Left cardiac atrium (tissue), 4 donors: Measurements from ENCODE around the gene ANKRD33. TPM values are rescaled to one million over a fixed set of nuclear protein-coding genes. Genes with fewer than 3 reads are reported as not detected.
A peak's percentile ranks its signal among the peaks of the same experiment; 100 is the strongest.

ENCODE experiments used
- ATAC-seq, 2 donors: fragments of 200-7000 bp; cut with Tn5 transposase; one replicate each; pipeline ENCODE4 v1.9.1; 2020; ENCODE audit warnings: mild to moderate bottlenecking in 2 of 2, moderate library complexity in 2 of 2
- DNase-seq: peaks from one replicate; pipeline ENCODE4 v3.0.0-alpha.2; 2020
- intact Hi-C, 2 donors: fragments of 100-400 bp; cut with DNase I; formaldehyde crosslinking; loops; one replicate each; pipeline versions ENCODE4 v1.14.1 to v1.15.1; 2022 to 2023
- total RNA-seq, 2 donors: library from RNA; stranded (reverse); fragmentation: NEBNext Ultra II Directional; extraction: Animal tissue kit (Norgen Biotek cat#: 25700); gene quantifications; one replicate each; pipeline ENCODE4 v1.2.1, GENCODE V29; 2021
- donor health status: DM: no; HTN: yes; CAD: no.
- donor health status: DM: no; HTN: yes; CAD: no; lungs with severe emphysema.
- donor health status: DM: yes; HTN: yes; CAD: no.
- donor health status: Dilated cardiomyopathy.

Gene ANKRD33
- total RNA-seq, 2 donors from 2014 or later: not detected

- intact Hi-C loops: no loop called here
- ATAC-seq: no peak
- peak; percentile 8 for DNase-seq
These were observed 5.9 kb downstream of the ANKRD33 start for GRCh38 chr12:51893786-51894185.

DNA sequence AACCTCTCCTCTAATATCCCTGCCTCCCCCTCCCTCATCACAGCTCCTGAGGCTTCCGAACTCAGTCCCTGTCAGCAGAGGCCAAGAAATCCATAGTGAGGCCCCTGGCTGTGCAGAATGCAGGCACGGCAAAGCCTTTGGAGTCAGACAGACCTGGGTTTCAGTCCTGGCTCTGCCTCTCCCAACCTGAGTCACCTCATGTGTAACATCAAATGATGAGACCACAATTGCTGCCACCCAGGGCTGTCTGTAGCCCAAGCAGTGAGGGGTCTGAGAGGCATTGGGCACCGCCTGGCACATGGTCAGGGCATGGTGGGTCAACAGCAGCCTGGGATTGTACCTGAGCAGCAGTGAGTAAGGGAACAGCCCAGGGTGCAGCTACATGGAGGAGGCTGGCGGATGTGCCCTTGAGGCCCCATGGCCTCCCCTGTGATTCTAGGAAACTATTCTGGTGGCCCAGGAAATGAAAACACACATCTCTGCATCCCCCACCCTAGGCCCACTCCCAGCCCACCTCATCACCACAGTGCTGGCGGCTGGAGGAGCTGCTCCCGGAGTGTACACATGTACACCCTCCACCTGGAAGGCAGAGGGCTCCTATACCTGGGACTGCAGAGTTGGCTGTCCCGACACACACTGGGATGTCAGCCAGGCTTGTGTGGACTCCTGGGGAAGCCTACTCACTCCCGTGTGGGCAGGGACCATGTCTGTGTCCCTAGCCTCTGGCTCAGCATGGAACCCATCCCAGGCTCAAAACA, 7.7 kb downstream of the ANKRD33 start:
- DNase-seq: peak; percentile 16
- intact Hi-C loops: loop anchor here (1.0 to 5.0 kb wide), 2 partner anchors 85 to 87 kb away; no protein-coding TSS in a partner anchor
- peak in 1 of 2 donors; percentile 5 for ATAC-seq

DNA sequence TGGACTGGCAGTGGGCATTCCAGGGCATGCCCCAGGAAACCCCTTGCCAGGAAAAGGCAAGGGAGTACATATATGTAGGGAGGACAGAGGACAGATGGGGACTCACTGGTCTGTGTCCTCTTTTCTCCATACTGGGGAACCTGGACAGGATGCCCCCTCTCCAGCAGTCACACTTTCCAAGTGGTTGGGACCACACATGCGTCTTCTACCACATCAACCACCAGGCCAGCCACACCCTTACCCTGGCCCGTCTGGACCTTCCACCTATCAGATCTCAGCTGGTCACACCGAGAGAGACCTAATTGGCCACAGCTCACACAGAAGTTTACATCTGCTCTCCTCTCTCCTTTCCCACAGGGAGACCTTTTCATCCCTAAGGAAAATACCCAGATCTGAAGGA, 8.3 kb downstream of the ANKRD33 start:
- ATAC-seq: peak in 1 of 2 donors; percentile 6
- DNase-seq: peak; percentile 16
- intact Hi-C loops: loop anchor here in 1 of 2 donors (5.0 kb wide), 1 partner anchor 86 kb away; no protein-coding TSS in a partner anchor

GRCh38 chr12:51897181-51897580, 9.3 kb downstream of the ANKRD33 start:
- DNase-seq (peak; percentile 77), ATAC-seq (peak; percentile 55 to 62)
- intact Hi-C loops: loop anchor here in 1 of 2 donors (5.0 kb wide), 1 partner anchor 85 kb away; no protein-coding TSS in a partner anchor

DNA sequence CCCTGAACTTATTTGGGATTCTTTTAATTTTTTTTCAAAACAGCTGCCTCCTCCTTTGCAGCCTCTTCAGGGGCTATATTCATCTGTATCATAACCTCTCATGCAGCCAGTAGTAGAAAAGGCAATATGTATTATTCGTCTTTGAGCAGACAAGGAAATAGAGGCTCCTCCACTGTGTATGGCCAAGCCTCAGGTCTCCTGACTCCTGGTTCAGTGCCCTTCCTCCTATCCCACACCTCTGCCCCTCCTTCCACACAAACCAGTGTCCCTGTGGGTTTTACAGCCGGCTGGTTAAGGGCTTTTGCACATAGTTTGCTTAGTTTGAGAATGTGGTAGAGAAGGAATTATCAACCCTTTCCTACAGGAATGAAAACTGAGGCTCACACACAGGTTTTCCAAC, 10.6 kb downstream of the ANKRD33 start:
- intact Hi-C loops: loop anchor here in 1 of 2 donors (5.0 kb wide), 1 partner anchor 84 kb away; no protein-coding TSS in a partner anchor
- ATAC-seq (no peak), DNase-seq (no peak)

DNA sequence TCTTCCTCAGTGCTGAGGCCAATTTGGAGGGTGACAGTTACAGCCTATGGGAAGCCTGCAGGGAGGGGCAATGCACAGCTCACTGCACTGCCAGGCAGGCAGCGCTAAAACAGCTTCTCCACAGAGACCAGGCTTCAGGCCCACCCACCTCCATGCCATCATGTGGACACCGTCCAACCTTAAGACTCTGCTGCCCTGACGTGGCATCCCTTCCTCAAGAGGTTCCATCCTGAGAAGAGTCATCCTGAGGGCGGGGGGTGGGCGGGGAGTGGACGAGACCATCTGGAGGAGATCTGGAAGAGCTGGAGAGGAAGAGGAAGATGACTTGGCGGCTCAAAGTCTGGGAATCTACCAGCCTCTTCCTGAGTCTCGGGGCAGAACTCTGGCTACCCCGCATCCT, 11.0 kb downstream of the ANKRD33 start:
- DNase-seq: peak; percentile 23
- no peak for ATAC-seq
- intact Hi-C loops: loop anchor here in 1 of 2 donors (5.0 kb wide), 1 partner anchor 83 kb away; no protein-coding TSS in a partner anchor

GRCh38 chr12:51900323-51900889, 12.5 kb downstream of the ANKRD33 start:
- intact Hi-C loops: no loop called here
- DNase-seq: peak; percentile 18

DNA sequence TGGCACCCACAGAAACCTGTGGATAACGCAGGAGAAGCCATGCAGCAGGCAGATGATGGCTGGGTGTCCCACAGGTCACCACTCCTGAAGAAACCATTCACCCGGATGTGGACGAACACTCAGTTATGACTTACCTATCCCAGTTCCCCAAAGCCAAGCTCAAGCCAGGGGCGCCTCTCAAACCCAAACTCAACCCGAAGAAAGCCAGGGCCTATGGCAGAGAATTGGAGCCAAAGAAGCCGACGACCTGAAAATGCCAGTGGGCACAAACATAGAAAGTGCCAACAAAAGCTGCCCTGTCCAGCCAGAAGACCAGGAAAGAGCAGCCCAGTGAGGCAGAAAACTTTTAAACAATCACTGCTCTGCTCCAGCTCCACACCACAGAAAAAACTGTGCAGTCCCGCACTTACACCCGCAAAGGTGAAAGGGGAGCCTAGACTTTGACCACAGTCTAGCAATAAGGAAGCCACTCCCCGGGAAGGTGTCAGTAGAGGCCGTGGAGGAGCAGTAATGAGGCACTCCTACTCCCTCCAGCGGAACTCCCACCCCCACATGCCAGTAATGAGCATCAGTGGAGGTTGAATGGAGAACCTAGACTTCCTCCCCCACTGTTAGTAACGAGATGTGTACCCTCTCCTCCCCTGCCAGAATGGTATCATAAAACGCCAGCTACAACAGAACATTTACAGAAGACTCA, 13.4 kb downstream of the ANKRD33 start:
- intact Hi-C loops: no loop called here
- DNase-seq: peak; percentile 9

More at GRCh38 chr12:51900323-51900889, 12.5 kb downstream of the ANKRD33 start:
- ATAC-seq: no peak

DNA sequence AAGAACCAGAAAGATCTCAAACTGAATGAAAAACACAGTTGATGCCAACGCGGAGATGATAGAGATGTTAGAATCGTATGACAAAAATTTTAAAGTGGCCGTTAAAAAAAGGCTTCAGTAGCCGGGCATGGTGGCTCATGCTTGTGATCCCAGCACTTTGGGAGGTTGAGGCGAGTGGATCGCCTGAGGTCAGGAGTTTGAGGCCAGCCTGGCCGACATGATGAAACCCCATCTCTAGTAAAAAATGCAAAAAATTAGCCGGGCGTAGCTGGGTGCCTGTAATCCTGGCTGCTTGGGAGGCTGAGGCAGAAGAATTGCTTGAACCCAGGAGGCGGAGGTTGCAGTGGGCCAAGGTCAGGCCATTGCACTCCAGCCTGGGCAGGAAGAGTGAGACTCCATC, 14.0 kb downstream of the ANKRD33 start:
- intact Hi-C loops: no loop called here
- ATAC-seq: no peak

More for the DNA sequence above, 13.4 kb downstream of the ANKRD33 start:
- ATAC-seq: no peak

DNA sequence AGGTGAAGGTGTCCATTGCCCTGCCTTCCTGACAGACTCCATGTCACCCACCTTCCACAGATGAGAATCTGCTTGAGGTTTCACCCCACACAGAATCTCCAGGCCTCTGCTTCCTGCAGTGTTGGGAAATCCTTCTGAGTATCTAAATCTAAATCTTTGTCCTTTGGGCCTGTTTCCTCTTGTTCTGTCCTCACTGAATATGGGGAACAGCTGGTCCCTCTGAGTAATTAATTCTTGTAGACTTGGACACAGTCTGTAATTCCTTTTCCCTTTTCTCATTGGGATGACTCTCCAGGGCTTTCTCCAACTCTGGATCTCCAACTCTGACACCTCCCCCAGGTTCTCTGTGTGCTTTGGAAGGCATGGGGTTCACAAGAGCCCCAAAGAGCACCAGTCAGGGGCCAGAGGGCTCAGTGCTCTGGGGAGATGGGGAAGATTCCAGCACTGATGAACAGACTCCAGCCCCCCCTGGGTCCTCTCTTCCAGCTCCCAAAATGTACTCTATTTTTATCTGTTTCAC, 17.1 kb downstream of the ANKRD33 start:
- ATAC-seq (peak; percentile 39 to 70), DNase-seq (peak; percentile 36)
- intact Hi-C loops: no loop called here

More for the DNA sequence above, 14.0 kb downstream of the ANKRD33 start:
- DNase-seq: peak; percentile 1

GRCh38 chr12:51905471-51906429, 17.8 kb downstream of the ANKRD33 start:
- ATAC-seq: peak; percentile 75 to 79
- intact Hi-C loops: no loop called here
- peak; percentile 91 for DNase-seq

GRCh38 chr12:51906430-51907082, 18.7 kb downstream of the ANKRD33 start:
- ATAC-seq: peak; percentile 6 to 8
- intact Hi-C loops: no loop called here
- DNase-seq: peak; percentile 37

- intact Hi-C loops: no loop called here
- ATAC-seq (peak; percentile 8 to 19), DNase-seq (peak; percentile 66)
These were observed 19.4 kb downstream of the ANKRD33 start, which contains the start of gene ACVRL1 for GRCh38 chr12:51907083-51907855. Gene ACVRL1 (plus strand): TSS chr12:51907504. CDS start chr12:51912475, 4,971 bp downstream.

- ATAC-seq: no peak
- intact Hi-C loops: no loop called here
- DNase-seq: peak; percentile 13
These were observed 20.0 kb downstream of the ANKRD33 start for GRCh38 chr12:51907856-51908425.

DNA sequence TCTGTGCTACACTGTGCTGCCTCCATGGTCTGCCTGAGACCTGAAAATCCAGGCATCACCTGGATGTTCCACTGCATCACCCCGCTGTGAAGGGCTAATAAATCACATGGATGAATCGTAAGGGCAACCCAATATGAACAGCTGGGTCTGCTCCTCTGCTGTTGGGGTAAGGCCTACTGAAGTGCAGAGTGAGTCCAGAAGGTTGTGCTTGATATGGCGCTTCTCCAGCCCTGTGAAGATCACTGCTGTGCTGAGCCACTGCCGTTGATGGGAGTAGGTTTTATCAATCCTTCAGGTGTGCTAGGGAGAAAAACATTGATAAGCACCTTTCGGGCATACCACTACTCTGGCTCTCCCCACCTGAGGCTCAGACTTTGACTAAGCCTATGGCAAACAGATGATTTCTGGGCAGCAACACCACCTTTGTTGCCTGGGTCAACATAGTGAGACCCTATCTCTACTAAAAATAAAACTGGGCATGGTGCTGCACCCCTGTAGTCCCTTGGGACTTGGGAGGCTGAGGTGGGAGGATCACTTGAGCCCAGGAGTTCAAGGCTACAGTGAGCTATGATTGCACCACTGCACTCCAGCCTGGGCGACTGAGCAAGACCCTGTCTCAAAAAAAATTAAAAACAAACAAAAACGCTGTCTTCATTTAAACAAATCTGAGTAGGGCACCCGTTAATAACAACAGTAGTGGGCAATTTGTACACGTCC, 21.1 kb downstream of the ANKRD33 start:
- ATAC-seq (no peak), DNase-seq (no peak)
- intact Hi-C loops: no loop called here

GRCh38 chr12:51910168-51910567, 22.3 kb downstream of the ANKRD33 start:
- intact Hi-C loops: no loop called here
- DNase-seq (peak; percentile 10), ATAC-seq (no peak)
